Activated B cell treated with CpG ODN at 0.5 μM for 24 hours (primary cell): ENCODE results near the gene IL17RE. TPM values are rescaled to one million over a fixed set of nuclear protein-coding genes. Genes with fewer than 3 reads are reported as not detected.
"Not testable (repeated sequence)": the region's sequence is repeated elsewhere in the genome, so short reads cannot be mapped to it uniquely, and the experiment has no call there.

Source experiments
- ATAC-seq: fragments of 200-7000 bp; cut with Tn5 transposase; one replicate; pipeline ENCODE4 v1.10.0; 2021; ENCODE audit warnings: low read depth, mild to moderate bottlenecking, moderate library complexity
- CTCF ChIA-PET: fragments of 350-600 bp; sonication (Branson Sonifier 250); formaldehyde crosslinking; loops from one replicate; lab custom pipeline; 2021; ENCODE audit warnings: antibody characterized with exemption; lab: Charles Lee
- POLR2A ChIA-PET: fragments of 350-600 bp; sonication (Branson Sonifier 250); formaldehyde crosslinking; loops from one replicate; lab custom pipeline; 2021; ENCODE audit warnings: antibody characterized with exemption; lab: Charles Lee
- DNase-seq: peaks from one replicate; pipeline ENCODE4 v3.0.0; 2022
- H3K27ac Mint-ChIP-seq: one replicate; pipeline ENCODE4 v1.8.0; 2020; ENCODE audit warnings: mixed read lengths
- H3K27me3 Mint-ChIP-seq: one replicate; pipeline ENCODE4 v1.8.0; 2021; ENCODE audit warnings: mixed read lengths
- H3K36me3 Mint-ChIP-seq: one replicate; pipeline ENCODE4 v1.8.0; 2021; ENCODE audit warnings: low read depth, mixed read lengths
- H3K4me1 Mint-ChIP-seq: one replicate; pipeline ENCODE4 v1.8.0; 2021; ENCODE audit warnings: mixed read lengths
- H3K4me3 Mint-ChIP-seq: one replicate; pipeline ENCODE4 v1.8.0; 2020; ENCODE audit warnings: mild to moderate bottlenecking, mixed read lengths
- H3K9me3 Mint-ChIP-seq: one replicate; pipeline ENCODE4 v1.8.0; 2020; ENCODE audit warnings: mixed read lengths
- intact Hi-C: fragments of 100-400 bp; cut with micrococcal nuclease; formaldehyde crosslinking; loops from one replicate; pipeline ENCODE4 v1.15.1; 2024
- total RNA-seq: library from RNA; stranded (reverse); gene quantifications from 2 replicates; pipeline ENCODE4 v1.2.3, GENCODE V29; 2022
- TF ChIP-seq, protein P1 (sequence below): fragments of 200-600 bp; IDR thresholded peaks from one replicate; pipeline ENCODE4 v1.8.0; 2022; ENCODE audit warnings: antibody characterized with exemption, mild to moderate bottlenecking

The IL17RE gene
- total RNA-seq = 0.66 and 0.82 TPM in 2 replicates

DNA sequence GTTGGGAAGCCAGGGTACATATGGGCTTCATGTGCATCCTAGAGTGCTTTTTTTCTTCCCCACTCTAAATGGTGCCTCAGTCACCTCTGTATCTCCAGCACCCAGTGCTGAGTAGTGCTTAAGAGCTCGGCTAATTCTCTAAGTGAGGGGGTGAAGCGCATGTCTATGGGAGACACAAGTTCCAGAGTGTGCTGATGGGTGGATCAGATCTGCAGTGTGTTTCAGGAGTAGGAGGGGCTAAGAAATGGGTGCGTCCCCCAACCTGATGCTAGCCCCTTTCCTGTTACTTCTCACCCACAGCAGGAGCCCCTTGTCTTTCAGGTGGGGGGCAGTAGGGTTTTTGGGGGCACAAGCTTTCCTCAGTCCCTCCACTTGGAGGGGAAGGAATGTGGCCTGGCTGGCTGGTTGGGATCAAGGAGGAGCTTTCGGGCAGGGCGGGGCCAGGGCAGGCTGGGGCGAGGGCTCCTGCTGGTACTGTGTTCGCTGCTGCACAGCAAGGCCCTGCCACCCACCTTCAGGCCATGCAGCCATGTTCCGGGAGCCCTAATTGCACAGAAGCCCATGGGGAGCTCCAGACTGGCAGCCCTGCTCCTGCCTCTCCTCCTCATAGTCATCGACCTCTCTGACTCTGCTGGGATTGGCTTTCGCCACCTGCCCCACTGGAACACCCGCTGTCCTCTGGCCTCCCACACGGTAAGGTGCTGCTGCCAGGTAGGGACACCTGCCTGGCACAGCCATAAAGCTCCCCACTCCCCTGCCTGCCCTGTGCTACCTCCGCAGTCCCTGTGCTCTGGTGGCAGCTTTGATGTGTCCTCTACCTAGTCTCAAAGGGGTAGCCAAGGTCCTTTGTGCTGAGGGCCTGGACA, at the start of gene IL17RE:
TSS of gene IL17RE (plus strand) at position 477 of the 866 bp plus-strand sequence. CDS start at position 562, 85 bp downstream.
- TF ChIP-seq, protein P1, sequence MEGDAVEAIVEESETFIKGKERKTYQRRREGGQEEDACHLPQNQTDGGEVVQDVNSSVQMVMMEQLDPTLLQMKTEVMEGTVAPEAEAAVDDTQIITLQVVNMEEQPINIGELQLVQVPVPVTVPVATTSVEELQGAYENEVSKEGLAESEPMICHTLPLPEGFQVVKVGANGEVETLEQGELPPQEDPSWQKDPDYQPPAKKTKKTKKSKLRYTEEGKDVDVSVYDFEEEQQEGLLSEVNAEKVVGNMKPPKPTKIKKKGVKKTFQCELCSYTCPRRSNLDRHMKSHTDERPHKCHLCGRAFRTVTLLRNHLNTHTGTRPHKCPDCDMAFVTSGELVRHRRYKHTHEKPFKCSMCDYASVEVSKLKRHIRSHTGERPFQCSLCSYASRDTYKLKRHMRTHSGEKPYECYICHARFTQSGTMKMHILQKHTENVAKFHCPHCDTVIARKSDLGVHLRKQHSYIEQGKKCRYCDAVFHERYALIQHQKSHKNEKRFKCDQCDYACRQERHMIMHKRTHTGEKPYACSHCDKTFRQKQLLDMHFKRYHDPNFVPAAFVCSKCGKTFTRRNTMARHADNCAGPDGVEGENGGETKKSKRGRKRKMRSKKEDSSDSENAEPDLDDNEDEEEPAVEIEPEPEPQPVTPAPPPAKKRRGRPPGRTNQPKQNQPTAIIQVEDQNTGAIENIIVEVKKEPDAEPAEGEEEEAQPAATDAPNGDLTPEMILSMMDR = no peak
- no peaks in the 10 kb centered on the region for H3K9me3 Mint-ChIP-seq
- H3K4me1 Mint-ChIP-seq = peaks cover 7% of the 10 kb centered on the region
- no peak for ATAC-seq
- ChIA-PET CTCF (no interaction called here), POLR2A (interaction anchor here (1.0 kb wide), 1 partner anchor 12 kb away, joined by 3 read pairs; no protein-coding TSS in a partner anchor)
- intact Hi-C loops = no loop called here
- H3K36me3 Mint-ChIP-seq = no peaks in the 10 kb centered on the region
- no peak within 1 kb of the TSS for H3K4me3 Mint-ChIP-seq
- H3K27ac Mint-ChIP-seq = no peak within 1 kb of the TSS
- DNase-seq = no peak
- H3K27me3 Mint-ChIP-seq = no peaks in the 10 kb centered on the region

- POLR2A ChIA-PET = not testable (repeated sequence)
- peaks cover 10% of the 10 kb centered on the region for H3K27me3 Mint-ChIP-seq
These were observed 48.2 kb upstream of the IL17RE start for GRCh38 chr3:9854291-9854940.

DNA sequence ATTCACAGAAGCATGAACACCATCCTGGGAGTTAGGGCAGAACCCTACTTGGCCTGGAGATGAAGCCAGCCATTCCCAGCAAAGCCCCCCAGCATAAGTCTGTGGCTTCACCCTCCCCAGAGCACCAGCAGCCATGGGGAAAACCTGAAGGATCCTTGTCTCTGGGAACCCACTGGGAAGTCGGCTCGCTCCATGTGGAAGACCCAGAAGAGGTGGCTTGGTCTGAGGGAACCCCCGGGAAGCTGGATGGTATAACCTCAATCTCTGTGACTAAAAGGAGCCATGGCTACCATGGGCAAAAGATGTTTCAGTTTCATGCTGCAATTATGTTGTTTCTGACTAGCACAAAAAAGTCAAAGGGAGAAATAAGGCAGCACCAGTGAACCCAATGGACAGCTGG, 47.1 kb upstream of the IL17RE start:
- ChIA-PET POLR2A (no interaction called here), CTCF (no interaction called here)
- intact Hi-C loops = no loop called here
- no peak overlapping the region for H3K27ac Mint-ChIP-seq
- ATAC-seq = no peak
- H3K27me3 Mint-ChIP-seq = peaks cover 10% of the 10 kb centered on the region
- no peak for DNase-seq
- H3K4me3 Mint-ChIP-seq = no peak overlapping the region
- H3K36me3 Mint-ChIP-seq = no peaks in the 10 kb centered on the region
- no peaks in the 10 kb centered on the region for H3K4me1 Mint-ChIP-seq
- TF ChIP-seq, protein P1 = no peak
- H3K9me3 Mint-ChIP-seq = no peaks in the 10 kb centered on the region

More at GRCh38 chr3:9854291-9854940, 48.2 kb upstream of the IL17RE start:
- CTCF ChIA-PET, DNase-seq, H3K9me3 Mint-ChIP-seq, ATAC-seq, H3K4me3 Mint-ChIP-seq, intact Hi-C loops, H3K27ac Mint-ChIP-seq, H3K36me3 Mint-ChIP-seq, H3K4me1 Mint-ChIP-seq: not testable (repeated sequence)

DNA sequence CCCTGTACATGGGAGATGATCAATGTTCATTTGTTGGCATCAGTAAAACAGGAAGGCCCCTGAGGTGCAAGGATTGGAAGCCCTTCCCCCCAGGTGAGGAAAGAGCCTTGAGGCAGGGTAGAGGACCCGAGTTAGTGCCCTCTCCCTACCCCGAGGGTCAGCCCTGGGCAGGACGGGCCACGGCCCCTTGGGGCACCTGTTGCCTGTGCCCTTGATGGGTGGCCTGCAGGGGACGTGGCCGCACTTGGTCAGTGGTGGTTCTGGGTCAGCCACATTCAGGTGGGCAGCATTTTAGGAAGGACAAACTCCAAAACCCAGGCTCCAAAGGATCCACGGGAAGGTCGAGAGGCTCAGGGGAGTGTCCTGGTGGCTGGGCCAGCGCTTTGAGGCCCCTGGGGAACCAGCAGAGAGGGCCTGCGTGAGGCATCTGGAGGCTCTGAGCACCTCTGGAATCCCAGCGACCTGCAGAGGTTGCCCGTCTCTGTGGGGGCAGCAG, 43.1 kb upstream of the IL17RE start:
- TF ChIP-seq, protein P1 = no peak
- Mint-ChIP-seq H3K36me3 (no peaks in the 10 kb centered on the region), H3K4me1 (peaks cover 2% of the 10 kb centered on the region), H3K9me3 (no peaks in the 10 kb centered on the region), H3K4me3 (no peak overlapping the region), H3K27ac (no peak overlapping the region), H3K27me3 (peaks cover 9% of the 10 kb centered on the region)
- no peak for DNase-seq
- ChIA-PET POLR2A (no interaction called here), CTCF (no interaction called here)
- ATAC-seq = no peak
- intact Hi-C loops = no loop called here

DNA sequence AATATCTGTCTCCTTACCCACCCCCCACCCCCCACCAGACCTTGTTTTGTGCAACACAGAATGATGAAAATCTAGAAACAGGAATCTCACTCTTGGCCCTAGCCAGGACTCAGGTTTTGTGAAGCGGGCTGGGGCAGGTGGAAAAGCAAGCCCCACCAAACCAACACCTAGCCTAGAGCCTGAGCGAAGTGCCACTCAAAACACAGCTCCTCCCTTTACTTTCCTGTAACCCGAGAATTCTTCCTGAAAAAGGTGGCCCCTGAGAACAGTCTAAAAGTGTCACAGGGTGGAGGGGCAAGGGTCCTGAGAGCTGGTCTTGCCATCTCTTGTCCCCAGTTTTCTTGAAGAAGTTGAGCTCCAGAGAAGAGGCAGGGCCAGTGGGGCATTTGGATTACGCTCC, 41.4 kb upstream of the IL17RE start:
- ChIA-PET POLR2A (interaction anchor here (0.5 kb wide), 1 partner anchor 24 kb away, joined by 4 read pairs; no protein-coding TSS in a partner anchor), CTCF (no interaction called here)
- no peak overlapping the region for H3K4me3 Mint-ChIP-seq
- peaks cover 2% of the 10 kb centered on the region for H3K4me1 Mint-ChIP-seq
- intact Hi-C loops = no loop called here
- H3K36me3 Mint-ChIP-seq = no peaks in the 10 kb centered on the region
- TF ChIP-seq, protein P1 = no peak
- DNase-seq (no peak), ATAC-seq (no peak)
- H3K27me3 Mint-ChIP-seq = peaks cover 9% of the 10 kb centered on the region
- H3K27ac Mint-ChIP-seq = no peak overlapping the region
- H3K9me3 Mint-ChIP-seq = no peaks in the 10 kb centered on the region
